ENCODE results near the gene OR2A25. TPM values are rescaled to one million over a fixed set of nuclear protein-coding genes. Genes with fewer than 3 reads are reported as not detected.

OR2A25 gene
- total RNA-seq, 1 donor from 2014 or later, result not detected

- Mint-ChIP-seq H3K27me3 (ENCODE audit: low read depth) (peaks cover 39% of the 10 kb centered on the region), H3K4me1 (ENCODE audit: low read depth) (no peaks in the 10 kb centered on the region), H3K4me3 (ENCODE audit: unreplicated experiment) (no peak overlapping the region), H3K27ac (ENCODE audit: unreplicated experiment) (no peak overlapping the region), H3K9me3 (ENCODE audit: low read depth) (peaks cover 3% of the 10 kb centered on the region), H3K36me3 (ENCODE audit: low read depth) (no peaks in the 10 kb centered on the region)
- DNase-seq (ENCODE audit: low spot score), result no peak
- no peak for TF ChIP-seq CTCF (IDR thresholded peaks at IDR 0.05)
These were observed 342 bp downstream of the OR2A25 start for GRCh38 chr7:144069953-144070352.

- H3K4me3 Mint-ChIP-seq (ENCODE audit: unreplicated experiment), result no peak overlapping the region
- no peak overlapping the region for H3K27ac Mint-ChIP-seq (ENCODE audit: unreplicated experiment)
- DNase-seq (ENCODE audit: low spot score), result no peak
- no peak for TF ChIP-seq CTCF (IDR thresholded peaks at IDR 0.05)
- no peaks in the 10 kb centered on the region for H3K36me3 Mint-ChIP-seq (ENCODE audit: low read depth)
- H3K4me1 Mint-ChIP-seq (ENCODE audit: low read depth), result no peaks in the 10 kb centered on the region
- peaks cover 15% of the 10 kb centered on the region for H3K27me3 Mint-ChIP-seq (ENCODE audit: low read depth)
- no peaks in the 10 kb centered on the region for H3K9me3 Mint-ChIP-seq (ENCODE audit: low read depth)
These were observed 4.8 kb downstream of the OR2A25 start for GRCh38 chr7:144074374-144074773.

GRCh38 chr7:144085978-144086377 is 16.4 kb downstream of the OR2A25 start, which contains the start of gene OR2A12:
Gene OR2A12 (plus strand): TSS chr7:144086278. CDS start chr7:144095108, 8,830 bp downstream.
- H3K4me3 Mint-ChIP-seq (ENCODE audit: unreplicated experiment), result no peak within 1 kb of the TSS
- no peaks in the 10 kb centered on the region for H3K4me1 Mint-ChIP-seq (ENCODE audit: low read depth)
- no peaks in the 10 kb centered on the region for H3K36me3 Mint-ChIP-seq (ENCODE audit: low read depth)
- TF ChIP-seq CTCF (IDR thresholded peaks at IDR 0.05), result no peak
- peaks cover 14% of the 10 kb centered on the region for H3K27me3 Mint-ChIP-seq (ENCODE audit: low read depth)
- H3K9me3 Mint-ChIP-seq (ENCODE audit: low read depth), result peaks cover 3% of the 10 kb centered on the region
- no peak for DNase-seq (ENCODE audit: low spot score)
- H3K27ac Mint-ChIP-seq (ENCODE audit: unreplicated experiment), result no peak within 1 kb of the TSS

- TF ChIP-seq CTCF (IDR thresholded peaks at IDR 0.05), result no peak
- Mint-ChIP-seq H3K4me3 (ENCODE audit: unreplicated experiment) (no peak overlapping the region), H3K36me3 (ENCODE audit: low read depth) (no peaks in the 10 kb centered on the region), H3K4me1 (ENCODE audit: low read depth) (no peaks in the 10 kb centered on the region), H3K27me3 (ENCODE audit: low read depth) (peaks cover 11% of the 10 kb centered on the region), H3K27ac (ENCODE audit: unreplicated experiment) (no peak overlapping the region), H3K9me3 (ENCODE audit: low read depth) (peaks cover 3% of the 10 kb centered on the region)
- DNase-seq (ENCODE audit: low spot score), result no peak
These were observed 17.1 kb downstream of the OR2A25 start for GRCh38 chr7:144086730-144087129.

- H3K9me3 Mint-ChIP-seq (ENCODE audit: low read depth), result peaks cover 3% of the 10 kb centered on the region
- H3K27ac Mint-ChIP-seq (ENCODE audit: unreplicated experiment), result no peak overlapping the region
- H3K4me1 Mint-ChIP-seq (ENCODE audit: low read depth), result no peaks in the 10 kb centered on the region
These were observed 17.6 kb downstream of the OR2A25 start for GRCh38 chr7:144087230-144087629.

More at GRCh38 chr7:144087230-144087629, 17.6 kb downstream of the OR2A25 start:
- H3K4me3 Mint-ChIP-seq (ENCODE audit: unreplicated experiment), result no peak overlapping the region
- DNase-seq (ENCODE audit: low spot score), result no peak
- H3K27me3 Mint-ChIP-seq (ENCODE audit: low read depth), result peaks cover 10% of the 10 kb centered on the region
- TF ChIP-seq CTCF (IDR thresholded peaks at IDR 0.05), result no peak
- H3K36me3 Mint-ChIP-seq (ENCODE audit: low read depth), result no peaks in the 10 kb centered on the region

Measured in chondrocyte (in vitro differentiated cells).